HG03558 (cell line): ENCODE measurements around the gene RIPK4.
"Not testable (repeated sequence)": the region's sequence is repeated elsewhere in the genome, so short reads cannot be mapped to it uniquely, and the experiment has no call there.

Experiments
- ATAC-seq: cut with Tn5 transposase; IDR thresholded peaks from one replicate; pipeline ENCODE4 v1.9.1; 2021; ENCODE audit warnings: moderate number of reproducible peaks; ENCODE audit not compliant: unreplicated experiment; ENCODE audit errors: extremely low read depth

Gene RIPK4

DNA sequence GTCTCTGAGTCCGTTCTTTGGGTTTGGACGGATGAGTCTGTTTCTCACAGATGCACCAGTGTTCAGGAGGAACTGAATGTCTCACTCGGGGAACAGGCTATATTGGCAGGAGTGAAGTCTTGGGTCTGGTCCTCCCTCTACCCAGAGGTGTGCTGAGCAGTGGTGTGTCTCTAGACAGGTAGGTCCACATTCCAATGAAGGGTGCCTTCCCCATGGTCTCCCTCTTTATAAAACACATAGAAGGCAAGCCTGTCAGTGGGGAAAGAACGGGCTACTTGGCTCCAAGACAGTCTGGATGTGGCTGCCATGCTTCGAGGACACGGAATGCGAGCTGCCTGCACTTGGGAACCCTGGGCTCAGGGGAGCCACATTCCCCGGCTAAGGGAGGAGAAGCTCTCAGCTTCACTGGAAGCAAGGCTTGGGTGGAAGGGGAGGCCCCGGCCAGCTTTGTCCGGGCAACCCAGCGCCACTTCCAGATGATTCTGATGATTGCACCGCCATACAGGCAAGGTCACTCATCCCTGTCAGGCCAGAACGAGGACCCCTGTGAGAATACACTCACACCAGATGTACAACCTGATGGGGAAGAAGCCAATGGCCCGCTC lies 29.7 kb upstream of the RIPK4 start:
- no peak for ATAC-seq

DNA sequence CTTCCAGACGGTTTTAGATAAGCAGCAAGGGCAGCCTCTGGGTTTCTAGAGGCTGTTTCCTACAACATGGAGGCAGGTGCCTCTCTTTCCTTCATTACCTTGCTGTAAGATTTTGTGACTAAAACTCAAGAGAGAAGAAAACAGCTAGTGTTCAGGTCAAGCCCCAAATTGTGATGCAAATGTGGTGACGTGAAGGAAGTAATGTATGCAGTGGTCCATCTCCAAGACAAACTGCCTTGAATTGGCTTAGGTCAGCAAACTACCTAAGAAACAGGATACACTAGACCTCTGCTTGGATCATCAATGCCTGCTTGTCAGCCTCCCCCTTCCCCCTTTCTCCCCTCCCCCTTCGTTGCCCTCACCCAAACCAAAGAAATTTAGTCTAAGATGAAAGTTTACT lies 28.9 kb upstream of the RIPK4 start:
- ATAC-seq: no peak

DNA sequence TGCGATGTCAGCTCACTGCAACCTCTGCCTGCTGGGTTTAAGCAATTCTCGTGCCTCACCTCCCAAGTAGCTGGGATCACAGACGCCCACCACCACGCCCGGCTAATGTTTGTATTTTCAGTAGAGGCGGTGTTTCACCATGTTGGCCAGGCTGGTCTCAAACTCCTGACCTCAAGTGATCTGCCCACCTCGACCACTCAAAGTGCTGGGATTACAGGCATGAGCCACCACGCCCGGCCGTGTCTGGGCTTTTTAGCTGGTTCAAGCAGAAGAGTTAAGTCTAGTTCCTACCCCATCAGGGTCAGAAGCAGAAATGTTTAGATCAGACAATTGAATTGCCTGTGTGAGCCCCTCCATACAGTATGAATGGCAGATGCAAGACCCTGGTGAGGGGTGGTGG lies 27.7 kb upstream of the RIPK4 start:
- ATAC-seq: no peak

DNA sequence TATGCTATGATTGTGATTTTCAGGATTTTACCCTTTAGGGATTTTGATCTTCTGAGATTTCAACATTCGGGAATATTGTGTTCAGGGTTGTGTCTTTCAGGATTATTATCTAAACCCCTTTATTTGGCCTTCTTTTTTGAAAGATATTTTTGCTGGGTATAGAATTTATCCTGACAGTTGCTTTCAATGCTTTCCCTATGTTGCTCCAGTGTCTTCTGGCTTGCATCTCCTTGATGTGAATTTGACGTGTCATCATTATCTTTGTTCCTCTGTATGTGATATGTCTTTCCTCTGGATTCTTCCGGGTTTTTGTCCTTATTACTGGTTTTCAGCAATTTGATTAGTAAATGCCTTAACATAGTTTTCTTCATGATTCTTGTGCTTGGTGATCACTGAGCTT lies 25.9 kb upstream of the RIPK4 start:
- no peak for ATAC-seq

DNA sequence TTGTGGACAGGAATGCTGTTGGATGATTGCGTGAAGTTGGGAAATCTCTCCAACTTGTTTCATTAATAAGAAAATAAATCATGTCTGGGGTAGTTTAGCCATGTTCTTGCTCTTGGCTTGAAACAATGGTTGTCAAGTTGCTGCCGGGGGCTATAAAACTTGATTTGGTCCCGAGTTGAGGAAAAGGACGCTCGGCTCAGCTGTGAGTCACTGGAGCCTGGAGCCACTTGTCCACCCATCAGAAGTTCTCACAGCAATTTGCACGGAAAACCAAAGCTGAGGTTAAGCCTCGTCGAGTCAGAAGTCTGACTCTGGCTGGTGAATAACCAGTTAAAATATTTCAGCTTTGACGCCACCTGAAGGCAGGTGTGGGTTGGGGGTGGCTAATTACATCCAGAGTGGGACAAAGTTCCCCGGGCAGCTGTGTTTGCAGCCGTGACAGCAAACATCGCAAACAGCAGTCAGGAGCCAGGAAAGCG lies 19.7 kb upstream of the RIPK4 start:
- ATAC-seq: no peak

DNA sequence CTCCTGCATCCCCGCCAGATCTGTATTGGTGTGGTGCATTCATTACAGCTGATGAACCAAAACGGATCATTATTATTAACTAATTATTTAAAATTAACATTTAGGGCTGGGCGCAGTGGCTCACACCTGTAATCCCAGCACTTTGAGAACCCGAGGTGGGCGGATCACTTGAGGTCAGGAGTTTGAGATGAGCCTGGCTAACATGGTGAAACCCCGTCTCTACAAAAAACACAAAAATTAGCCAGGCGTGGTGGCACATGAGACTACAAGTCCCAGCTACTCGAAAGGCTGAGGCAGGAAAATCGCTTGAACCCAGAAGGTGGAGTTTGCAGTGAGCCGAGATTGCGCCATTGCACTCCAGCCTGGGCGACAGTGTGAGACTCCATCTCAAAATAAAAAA lies 18.4 kb upstream of the RIPK4 start:
- ATAC-seq: not testable (repeated sequence)

DNA sequence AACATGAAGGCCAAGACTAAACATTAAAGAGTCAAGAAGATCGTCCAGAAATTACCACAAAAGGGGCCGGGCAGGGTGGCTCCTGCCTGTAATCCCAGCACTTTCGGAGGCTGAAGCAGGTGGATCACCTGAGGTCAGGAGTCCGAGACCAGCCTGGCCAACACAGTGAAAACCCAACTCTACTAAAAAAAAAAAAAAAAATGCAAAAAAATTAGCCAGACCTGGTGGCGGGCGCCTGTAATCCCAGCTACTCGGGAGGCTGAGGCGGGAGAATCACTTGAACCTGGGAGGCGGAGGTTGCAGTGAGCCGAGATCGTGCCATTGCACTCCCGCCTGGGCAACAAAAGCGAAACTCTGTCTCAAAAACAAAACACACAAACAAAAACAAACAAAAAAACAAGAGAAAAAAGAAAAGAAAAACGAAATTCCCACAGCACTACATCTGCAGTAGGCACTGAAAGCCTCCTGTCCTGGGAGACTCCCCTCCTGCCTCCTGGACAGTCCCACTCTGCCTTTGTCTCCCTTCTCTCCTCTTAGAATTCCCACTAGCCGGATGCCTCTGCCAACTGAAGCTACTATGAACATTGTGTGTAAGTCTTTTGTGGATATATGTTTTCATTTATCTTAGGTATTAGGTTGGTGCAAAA lies 17.7 kb upstream of the RIPK4 start:
- ATAC-seq: no peak

DNA sequence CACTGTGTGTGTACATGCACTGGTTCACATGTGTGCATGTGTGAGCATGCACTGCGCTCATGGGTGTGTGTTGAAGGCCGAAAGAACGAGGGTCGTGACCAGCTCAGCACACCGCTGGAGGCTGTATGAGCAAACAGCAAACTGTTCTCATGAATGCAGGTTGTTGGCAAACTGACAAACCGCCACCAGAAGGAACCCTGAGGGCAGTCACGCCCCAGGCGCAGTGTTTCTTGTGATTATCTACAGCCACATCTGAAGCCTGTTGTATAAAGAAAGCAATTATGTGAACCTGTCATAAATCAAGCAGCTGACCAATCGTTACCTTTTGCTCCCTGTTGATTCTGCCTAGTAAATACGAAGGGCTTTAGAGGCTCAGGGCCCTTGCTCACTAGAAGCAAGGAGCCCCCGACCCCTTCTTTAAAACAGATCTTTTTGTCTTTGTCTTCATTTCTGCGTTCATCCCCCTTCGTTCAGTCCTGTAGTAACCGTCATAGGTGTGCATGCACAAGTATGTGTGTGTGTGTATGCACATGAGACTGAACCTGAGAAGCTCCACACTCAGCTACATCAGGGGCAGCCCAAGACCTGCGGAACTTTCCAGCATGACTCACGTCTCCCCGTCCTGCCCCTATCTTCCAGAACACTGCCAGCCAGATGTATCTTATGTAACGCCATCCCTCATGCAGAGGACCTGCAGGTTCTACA lies 16.8 kb upstream of the RIPK4 start:
- ATAC-seq: no peak

DNA sequence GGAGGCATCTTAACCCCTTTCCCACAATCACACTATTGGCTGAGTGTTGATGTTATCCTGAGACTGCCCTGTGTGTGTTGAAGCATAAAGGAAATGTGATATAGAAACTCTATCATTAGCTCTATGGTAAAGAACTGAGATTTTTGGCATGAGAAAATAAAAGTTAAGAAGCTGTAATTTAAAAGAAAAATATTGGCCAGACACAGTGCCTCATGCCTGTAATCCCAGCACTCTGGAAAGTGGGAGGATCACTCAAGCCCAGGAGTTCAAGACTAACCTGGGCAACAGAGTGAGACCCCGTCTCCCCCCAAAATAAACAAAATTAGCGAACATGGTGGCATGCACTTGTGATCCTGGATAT lies 14.2 kb upstream of the RIPK4 start:
- no peak for ATAC-seq

DNA sequence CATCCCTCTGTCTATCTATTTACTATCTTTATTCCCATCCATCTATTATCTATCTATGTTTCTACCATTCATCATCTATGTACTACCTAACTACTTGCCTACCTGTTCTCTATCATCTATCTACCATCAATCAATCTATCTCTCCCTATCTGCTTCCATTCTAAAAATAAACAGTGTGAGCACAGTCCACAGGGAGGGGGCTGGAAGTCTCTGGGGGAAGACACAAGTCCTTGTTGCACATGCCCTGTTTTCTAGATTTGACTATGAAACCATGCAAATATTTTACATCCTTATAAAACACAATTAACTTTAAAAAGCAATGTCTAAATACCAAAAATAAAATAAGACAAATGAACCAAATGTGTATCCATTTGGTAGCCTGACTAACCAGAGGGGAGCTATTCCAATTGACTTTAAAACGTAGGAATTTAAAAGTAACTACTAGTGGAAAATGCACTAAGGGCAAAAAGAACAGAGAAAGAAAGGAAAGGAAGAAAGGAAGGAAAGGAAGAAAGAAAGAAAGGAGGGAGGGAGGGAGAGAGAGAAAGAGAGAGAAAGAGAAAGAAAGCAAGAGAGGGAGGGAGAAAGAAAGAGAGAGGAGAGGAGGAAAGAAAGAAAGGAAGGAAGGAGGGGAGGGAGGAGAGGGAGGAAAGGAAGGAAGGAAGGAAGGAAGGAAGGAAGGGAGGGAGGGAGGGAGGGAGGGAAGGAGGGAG lies 13.6 kb upstream of the RIPK4 start:
- ATAC-seq: no peak

DNA sequence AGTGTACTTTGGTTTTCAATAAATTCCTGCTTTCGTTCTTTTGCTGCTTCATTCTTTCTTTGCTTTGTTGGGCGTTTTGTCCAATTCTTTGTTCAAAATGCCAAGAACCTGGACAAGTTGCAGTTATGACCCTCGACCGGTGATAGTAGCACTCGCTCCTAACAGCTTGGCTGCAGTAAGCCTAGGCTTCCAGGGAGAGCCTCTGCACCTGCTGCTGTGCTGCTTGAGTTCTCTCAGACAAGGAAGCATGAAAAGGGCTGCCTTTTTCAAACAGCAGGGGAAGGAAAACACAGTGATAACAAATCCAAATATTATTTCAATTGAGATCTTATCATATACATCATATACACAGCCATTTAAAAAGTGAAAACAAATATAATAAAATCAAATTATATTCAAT lies 12.8 kb upstream of the RIPK4 start:
- ATAC-seq: no peak

DNA sequence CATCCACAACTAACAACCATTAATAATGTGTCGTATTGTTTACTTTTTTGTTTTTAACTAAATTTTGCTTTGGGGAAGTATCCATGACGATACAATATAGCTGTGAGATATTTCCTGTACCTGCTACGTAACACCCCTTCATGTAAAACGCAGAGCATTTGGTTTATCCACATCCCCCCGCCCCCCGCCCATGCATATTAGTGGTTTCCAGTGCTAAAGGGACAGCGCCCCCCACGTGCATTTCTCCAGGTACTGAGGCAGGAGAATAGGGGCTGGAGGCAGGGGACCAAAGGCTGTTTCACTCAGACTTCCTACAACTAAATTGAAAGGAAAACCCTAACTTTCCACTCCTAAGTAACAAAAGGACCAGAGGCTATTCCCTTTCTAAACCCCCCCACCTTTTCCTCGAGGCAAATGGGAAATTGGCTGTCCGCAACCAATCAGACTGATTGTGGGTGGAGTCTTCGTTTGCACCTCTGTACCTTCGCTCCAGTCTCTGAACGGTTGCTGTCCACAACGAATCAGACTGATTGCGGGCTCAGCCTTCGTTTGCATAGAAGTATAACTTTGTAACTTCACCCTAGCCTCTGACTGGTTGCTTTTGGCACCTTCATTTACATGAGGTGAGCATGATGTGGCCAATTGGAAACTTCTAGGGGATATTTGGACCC lies 12.2 kb upstream of the RIPK4 start:
- no peak for ATAC-seq

DNA sequence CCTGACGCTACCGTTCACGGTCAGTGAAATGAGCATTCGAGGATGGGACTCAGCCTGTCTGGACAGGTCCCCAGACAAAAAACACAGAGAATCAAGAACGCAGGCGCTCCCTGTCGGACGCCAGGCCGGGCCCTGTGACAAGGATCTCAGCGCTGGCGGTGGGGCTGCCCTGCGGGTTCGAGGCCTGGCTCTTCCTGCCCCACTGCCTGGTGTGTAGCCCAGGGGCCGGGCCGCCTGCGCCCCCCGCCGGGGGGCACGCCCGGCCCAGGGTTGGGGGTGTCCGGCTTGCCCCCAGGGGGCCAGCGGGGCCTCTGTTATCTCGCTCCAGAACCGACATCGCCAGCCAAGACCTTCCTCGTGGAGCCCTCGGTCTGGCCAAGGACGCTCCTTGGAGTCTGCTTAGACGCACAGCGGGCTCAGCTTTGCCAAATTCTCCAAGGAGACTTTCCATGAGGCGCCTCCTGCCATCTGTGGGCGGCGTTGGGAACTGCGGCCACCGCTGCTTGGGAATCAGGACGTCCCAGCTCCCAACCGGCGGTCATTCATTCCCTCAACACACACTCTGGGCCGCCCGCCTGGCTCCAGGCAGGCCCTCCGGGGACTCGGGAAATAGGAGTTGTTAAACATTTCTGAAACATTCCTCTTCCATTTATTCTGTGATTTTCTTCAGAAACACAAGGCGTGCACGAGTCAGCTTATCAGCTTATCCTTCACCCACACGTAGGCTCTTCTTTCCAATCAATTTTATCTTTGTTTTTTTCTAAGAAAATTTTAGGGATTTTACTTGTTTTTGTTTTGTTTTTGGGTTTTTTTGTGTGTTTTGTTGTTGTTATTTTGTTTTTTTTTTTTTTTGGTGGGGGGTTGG lies 11.3 kb upstream of the RIPK4 start:
- no peak for ATAC-seq

DNA sequence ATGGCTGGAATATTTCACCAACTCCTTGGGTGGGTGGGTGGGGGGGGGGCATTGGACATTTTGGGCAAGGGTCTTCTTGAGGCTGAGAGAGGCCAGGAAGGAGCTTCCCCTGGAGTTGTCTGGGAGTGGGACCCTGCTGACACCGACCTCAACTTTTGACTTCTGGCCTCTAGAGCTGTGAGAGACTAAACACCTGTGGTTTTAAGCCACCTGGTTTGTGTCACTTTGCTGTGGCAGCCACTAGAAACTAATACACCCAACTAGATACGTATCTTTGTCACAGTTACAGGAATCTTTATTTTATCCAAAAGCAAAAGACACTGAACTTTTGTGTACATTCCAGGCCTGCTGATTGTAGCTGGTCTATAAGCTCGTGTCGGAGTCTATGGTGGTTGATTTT lies 9.9 kb upstream of the RIPK4 start:
- ATAC-seq: no peak

DNA sequence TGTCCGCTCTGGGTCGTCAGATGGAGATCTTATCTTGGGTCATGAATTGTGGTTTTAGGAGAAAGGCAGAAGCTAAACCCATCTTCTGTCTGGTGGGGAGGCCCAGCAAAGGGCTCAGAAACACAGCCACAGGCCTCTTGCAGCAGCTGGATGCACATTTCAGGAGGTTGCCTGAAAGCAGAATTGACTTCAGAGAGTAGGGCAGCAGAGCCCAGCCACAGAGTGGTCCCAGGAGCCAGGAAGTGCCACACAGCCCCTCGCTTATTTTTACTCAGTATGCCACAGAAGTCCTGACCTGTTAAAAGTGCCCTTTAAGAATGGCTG lies 8.3 kb upstream of the RIPK4 start:
- ATAC-seq: no peak

DNA sequence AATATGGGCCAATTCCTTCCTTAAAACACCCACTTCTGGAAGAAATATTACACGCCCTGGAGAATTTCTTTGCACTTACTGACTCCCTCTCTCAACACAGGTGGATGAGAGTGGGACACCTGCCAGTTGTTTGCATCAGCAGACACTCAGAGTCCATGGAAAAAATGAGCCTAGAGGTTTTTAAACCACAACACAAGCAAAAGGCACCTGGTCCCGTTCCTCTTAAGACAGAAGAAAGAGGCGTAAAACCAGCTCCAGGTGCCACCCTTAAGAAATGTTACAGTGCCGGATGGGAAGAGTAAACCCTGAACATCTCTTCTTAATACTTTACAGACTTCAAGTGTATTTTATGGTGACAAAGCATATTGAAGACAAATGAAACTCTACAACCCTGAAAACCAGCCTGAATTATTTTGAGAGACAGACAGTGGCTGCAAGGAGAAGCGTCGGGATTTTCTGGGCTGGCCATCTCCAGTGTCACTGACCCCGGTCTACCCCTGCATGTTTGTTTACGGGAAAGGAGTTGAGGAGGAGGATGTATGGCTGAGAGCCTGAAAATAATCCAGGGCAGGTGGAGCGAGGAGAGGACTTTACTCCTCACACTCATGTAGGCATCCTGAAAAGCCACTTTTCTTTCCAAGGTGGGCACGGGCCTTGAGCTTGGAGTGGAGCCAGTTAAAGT lies 7.8 kb upstream of the RIPK4 start:
- no peak for ATAC-seq

DNA sequence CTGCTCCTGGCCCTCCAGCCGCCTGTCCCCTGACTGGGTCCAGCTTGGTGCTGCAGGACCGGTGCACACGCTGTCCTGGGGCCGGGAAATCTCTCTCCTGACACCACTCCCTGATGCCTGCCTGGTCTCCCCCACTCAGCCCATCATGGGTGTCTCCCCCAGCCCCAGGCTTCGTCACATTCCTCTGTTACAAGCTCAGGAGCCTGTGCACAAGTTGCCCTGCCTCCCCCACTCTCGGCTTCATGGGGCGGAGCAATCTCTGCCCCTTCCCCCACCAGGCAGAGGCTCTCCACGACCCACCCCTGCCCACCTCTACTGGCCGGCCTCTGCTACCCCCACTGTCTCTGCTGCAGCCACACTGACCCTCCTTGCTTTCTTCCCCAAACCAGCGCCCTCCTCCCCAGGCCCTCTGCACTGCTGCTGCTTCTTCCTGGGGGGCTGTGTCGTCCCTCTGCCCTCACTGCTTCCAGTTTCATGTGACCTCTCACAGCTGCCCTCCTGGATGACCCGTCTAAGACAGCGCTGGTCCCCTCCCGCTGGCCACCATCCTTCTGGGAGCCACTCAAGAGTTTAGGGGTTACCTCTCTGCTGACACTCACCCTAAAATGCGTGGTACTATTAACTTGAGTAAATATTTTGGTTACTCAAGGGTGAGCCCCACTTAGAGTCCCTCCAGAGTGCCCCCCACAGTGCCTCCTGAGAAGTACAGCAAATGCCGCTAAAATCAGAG lies 5.7 kb upstream of the RIPK4 start:
- no peak for ATAC-seq

DNA sequence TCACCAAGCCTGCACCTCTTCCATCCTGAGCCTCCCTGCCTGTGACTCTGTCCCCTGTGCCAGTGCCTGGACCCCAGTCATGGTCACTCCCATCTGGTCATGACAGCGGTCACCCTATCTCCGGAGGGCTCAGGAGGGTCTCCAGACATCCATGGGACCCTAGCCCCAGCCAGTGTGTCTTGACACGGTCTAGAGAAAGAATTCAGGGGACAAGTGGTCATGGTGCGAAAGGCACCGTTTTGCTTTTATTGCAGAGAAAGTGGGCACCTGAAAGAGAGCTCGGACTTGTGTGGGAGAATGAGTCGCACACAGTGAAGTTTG lies 4.7 kb upstream of the RIPK4 start:
- ATAC-seq: no peak
